ENCODE results near the gene MAST3. TPM values are rescaled to one million over a fixed set of nuclear protein-coding genes. Genes with fewer than 3 reads are reported as not detected.
"Not testable (repeated sequence)": the region's sequence is repeated elsewhere in the genome, so short reads cannot be mapped to it uniquely, and the experiment has no call there.

The MAST3 gene
- total RNA-seq, 1 experiment from 2014 or later = 4.6 TPM

- peak; percentile 57 for DNase-seq (ENCODE audit: low read depth)
These were observed 10.9 kb upstream of the MAST3 start, which contains the start of gene IL12RB1 for GRCh38 chr19:18086590-18087138. TSS of gene IL12RB1 (minus strand) at chr19:18086934. CDS start at chr19:18086823, 111 bp downstream.

GRCh38 chr19:18089096-18089541 is 8.5 kb upstream of the MAST3 start:
- DNase-seq (ENCODE audit: low read depth) = not testable (repeated sequence)

GRCh38 chr19:18089726-18090125 is 7.9 kb upstream of the MAST3 start:
- DNase-seq (ENCODE audit: low read depth) = no peak

GRCh38 chr19:18090545-18091216 is 6.9 kb upstream of the MAST3 start:
- peak; percentile 55 for DNase-seq (ENCODE audit: low read depth)

- no peak for DNase-seq (ENCODE audit: low read depth)
These were observed 6.4 kb upstream of the MAST3 start for GRCh38 chr19:18091217-18091608.

- DNase-seq (ENCODE audit: low read depth) = peak; percentile 71
These were observed 4.0 kb upstream of the MAST3 start for GRCh38 chr19:18093439-18094161.

GRCh38 chr19:18096258-18096657 is 1.3 kb upstream of the MAST3 start:
- no peak for DNase-seq (ENCODE audit: low read depth)

GRCh38 chr19:18097993-18098890 is 664 bp downstream of the MAST3 start:
- DNase-seq (ENCODE audit: low read depth) = no peak

- no peak for DNase-seq (ENCODE audit: low read depth)
These were observed 1.5 kb downstream of the MAST3 start for GRCh38 chr19:18098891-18099622.

GRCh38 chr19:18099623-18099995 is 2.0 kb downstream of the MAST3 start:
- no peak for DNase-seq (ENCODE audit: low read depth)

- DNase-seq (ENCODE audit: low read depth) = peak; percentile 49
These were observed 3.1 kb downstream of the MAST3 start for GRCh38 chr19:18100710-18101109.

- DNase-seq (ENCODE audit: low read depth) = no peak
These were observed 3.7 kb downstream of the MAST3 start for GRCh38 chr19:18101268-18101667.

- DNase-seq (ENCODE audit: low read depth) = no peak
These were observed 5.5 kb downstream of the MAST3 start for GRCh38 chr19:18102916-18103542.

GRCh38 chr19:18104793-18105131 is 7.2 kb downstream of the MAST3 start:
- no peak for DNase-seq (ENCODE audit: low read depth)

GRCh38 chr19:18105259-18105658 is 7.7 kb downstream of the MAST3 start:
- DNase-seq (ENCODE audit: low read depth) = not testable (repeated sequence)

- DNase-seq (ENCODE audit: low read depth) = no peak
These were observed 9.7 kb downstream of the MAST3 start for GRCh38 chr19:18107235-18107634.

GRCh38 chr19:18108897-18109296 is 11.3 kb downstream of the MAST3 start:
- DNase-seq (ENCODE audit: low read depth) = no peak

- DNase-seq (ENCODE audit: low read depth) = no peak
These were observed 11.8 kb downstream of the MAST3 start for GRCh38 chr19:18109341-18109732.

GRCh38 chr19:18109733-18110608 is 12.4 kb downstream of the MAST3 start:
- DNase-seq (ENCODE audit: low read depth) = no peak

Measured in M059J (cell line).